GM21390 (cell line): ENCODE results near the gene ACVRL1.
"Not testable (repeated sequence)": the region's sequence is repeated elsewhere in the genome, so short reads cannot be mapped to it uniquely, and the experiment has no call there.

Experiments used
- ATAC-seq: cut with Tn5 transposase; IDR thresholded peaks from one replicate; pipeline ENCODE4 v1.9.1; 2021; ENCODE audit not compliant: unreplicated experiment

Gene ACVRL1

GRCh38 chr12:51874000-51874399 is 33.3 kb upstream of the ACVRL1 start:
- ATAC-seq: no peak

GRCh38 chr12:51874486-51874885 is 32.8 kb upstream of the ACVRL1 start:
- ATAC-seq: no peak

- ATAC-seq: no peak
Measured at GRCh38 chr12:51879102-51879501, 28.2 kb upstream of the ACVRL1 start.

GRCh38 chr12:51883295-51883694 is 24.0 kb upstream of the ACVRL1 start:
- no peak for ATAC-seq

GRCh38 chr12:51883998-51884675 is 23.2 kb upstream of the ACVRL1 start:
- ATAC-seq: no peak

GRCh38 chr12:51884676-51885229 is 22.6 kb upstream of the ACVRL1 start:
- ATAC-seq: no peak

- not testable (repeated sequence) for ATAC-seq
Measured at GRCh38 chr12:51885294-51886020, 21.8 kb upstream of the ACVRL1 start.

- ATAC-seq: no peak
Measured at GRCh38 chr12:51886021-51886710, 21.1 kb upstream of the ACVRL1 start.

GRCh38 chr12:51887476-51888315 is 19.6 kb upstream of the ACVRL1 start, which contains the start of gene ANKRD33:
ANKRD33 (plus strand) TSS chr12:51888103; CDS start chr12:51888187, 84 bp downstream.
- no peak for ATAC-seq

- no peak for ATAC-seq
Measured at GRCh38 chr12:51888316-51889215, 18.7 kb upstream of the ACVRL1 start.

GRCh38 chr12:51889216-51890132 is 17.8 kb upstream of the ACVRL1 start:
- no peak for ATAC-seq

GRCh38 chr12:51890133-51890464 is 17.2 kb upstream of the ACVRL1 start:
- ATAC-seq: no peak

GRCh38 chr12:51890511-51891171 is 16.7 kb upstream of the ACVRL1 start:
- ATAC-seq: no peak

- ATAC-seq: no peak
Measured at GRCh38 chr12:51891843-51892242, 15.5 kb upstream of the ACVRL1 start.

- no peak for ATAC-seq
Measured at GRCh38 chr12:51893786-51894185, 13.5 kb upstream of the ACVRL1 start.

GRCh38 chr12:51895378-51896135 is 11.7 kb upstream of the ACVRL1 start:
- ATAC-seq: no peak

GRCh38 chr12:51896236-51896635 is 11.1 kb upstream of the ACVRL1 start:
- ATAC-seq: no peak
